Activated gamma-delta T cell treated with Interleukin-2 at 50 U/mL for 16 hours (primary cell): ENCODE data around the gene GDF3.
"Not testable (repeated sequence)": the region's sequence is repeated elsewhere in the genome, so short reads cannot be mapped to it uniquely, and the experiment has no call there.

Experiments
- DNase-seq: peaks from one replicate; pipeline ENCODE4 v3.0.0-alpha.2; 2020

The GDF3 gene

DNA sequence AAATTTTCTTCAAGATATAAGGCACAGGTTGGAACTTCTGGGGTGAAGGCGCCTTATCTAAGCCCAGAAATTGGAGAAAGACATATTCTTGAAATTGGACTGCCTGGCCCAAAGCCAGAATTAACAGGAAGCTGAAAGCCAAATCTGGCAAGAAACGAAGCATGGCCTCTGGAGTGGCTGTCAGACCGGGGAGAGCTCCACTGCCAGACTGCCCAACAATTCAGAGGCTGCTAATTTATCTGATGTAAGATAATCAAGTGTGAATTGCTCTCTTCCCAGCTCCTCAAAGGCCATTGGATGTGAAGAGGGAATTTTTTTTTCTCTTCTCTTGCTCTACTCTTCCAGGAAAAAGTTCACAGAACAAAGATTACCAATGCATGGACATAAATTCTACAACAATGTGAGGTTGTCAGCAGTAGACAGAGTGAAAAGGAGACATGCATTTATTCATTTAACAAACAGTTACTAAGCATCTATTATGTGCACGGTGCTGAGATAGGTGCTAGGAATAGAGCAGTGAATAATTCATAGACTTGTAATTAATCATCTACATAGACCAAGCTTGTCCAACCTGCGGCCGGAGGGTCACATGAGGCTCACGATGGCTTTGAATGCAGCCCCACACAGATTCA lies at the start of gene GDF3:
Gene GDF3, minus strand, starts transcription at position 210 of the 632 bp plus-strand sequence. Its CDS starts 47 bp downstream, at position 163.
- DNase-seq: no peak

DNA sequence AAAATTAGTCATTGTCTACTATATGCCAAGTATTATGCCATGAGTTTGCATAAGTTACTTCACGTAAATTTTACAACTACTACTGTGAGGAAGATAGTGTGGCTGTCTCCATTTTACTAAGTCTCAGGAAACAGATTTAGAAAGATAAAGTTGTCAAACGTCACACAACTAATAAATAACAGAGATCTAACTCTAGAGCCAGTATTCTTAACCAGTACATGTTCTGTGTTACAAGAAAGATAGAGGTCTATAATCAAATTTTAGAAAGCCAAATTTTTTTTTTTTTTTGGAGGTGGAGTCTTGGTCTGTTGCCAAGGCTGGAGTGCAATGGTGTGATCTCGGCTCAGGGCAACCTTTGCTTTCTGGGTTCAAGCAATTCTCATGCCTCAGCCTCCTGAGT lies 37.4 kb upstream of the GDF3 start:
- no peak for DNase-seq

GRCh38 chr12:7731486-7731885 lies 35.9 kb upstream of the GDF3 start:
- no peak for DNase-seq

- DNase-seq: not testable (repeated sequence)
These were observed 35.4 kb upstream of the GDF3 start for GRCh38 chr12:7730984-7731383.

- DNase-seq: no peak
These were observed 34.2 kb upstream of the GDF3 start for GRCh38 chr12:7729746-7730145.

DNA sequence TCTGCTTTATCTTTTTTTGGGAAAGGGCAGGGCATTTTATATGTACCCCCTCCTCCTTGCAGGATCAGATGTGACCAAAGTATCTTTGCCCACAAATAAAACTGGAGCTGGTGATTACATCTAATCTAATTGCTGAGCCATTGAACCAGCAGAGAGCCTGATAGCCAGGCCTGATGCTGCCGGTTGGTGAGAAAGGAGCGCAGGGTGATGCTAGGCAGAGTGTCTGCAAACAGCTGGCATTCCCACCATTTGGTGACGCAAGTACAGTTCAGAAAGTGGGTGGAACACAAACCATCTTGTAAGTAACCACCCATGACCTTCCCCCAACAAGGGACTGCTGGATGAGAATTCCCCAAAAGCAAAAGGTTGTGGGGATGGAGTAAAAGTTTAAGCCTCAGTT lies 28.4 kb upstream of the GDF3 start:
- no peak for DNase-seq

- no peak for DNase-seq
These were observed 24.6 kb upstream of the GDF3 start for GRCh38 chr12:7719946-7720730.

GRCh38 chr12:7716381-7716780 lies 20.8 kb upstream of the GDF3 start:
- DNase-seq: no peak

- no peak for DNase-seq
These were observed 17.4 kb upstream of the GDF3 start for GRCh38 chr12:7712841-7713442.

- DNase-seq: no peak
These were observed 15.6 kb upstream of the GDF3 start, which contains the start of gene DPPA3 for GRCh38 chr12:7711133-7711532. TSS of gene DPPA3 (plus strand) at chr12:7711433. CDS start at chr12:7711571, 138 bp downstream.

GRCh38 chr12:7709969-7710675 lies 14.5 kb upstream of the GDF3 start:
- DNase-seq: no peak

DNA sequence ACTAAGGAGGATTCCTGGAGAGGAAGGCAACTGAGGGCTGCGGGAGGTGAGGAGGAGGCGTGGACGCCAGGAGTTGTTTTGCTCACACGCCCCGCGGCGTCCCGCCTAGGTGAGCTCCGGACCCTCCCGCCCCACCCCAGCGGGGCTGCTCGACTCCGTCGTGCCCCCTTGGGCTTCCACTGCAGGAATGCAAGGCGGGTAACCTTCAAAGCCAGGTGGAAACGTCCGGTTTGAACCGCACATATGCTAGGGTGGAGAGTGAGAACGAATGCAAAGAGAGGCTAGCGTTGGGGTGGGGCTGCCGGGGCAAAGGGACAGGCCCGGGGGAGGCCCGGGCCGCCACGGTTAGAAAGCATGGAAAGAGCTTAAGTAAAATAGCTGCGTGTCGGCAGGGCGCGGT lies 10.3 kb upstream of the GDF3 start:
- DNase-seq: no peak

DNA sequence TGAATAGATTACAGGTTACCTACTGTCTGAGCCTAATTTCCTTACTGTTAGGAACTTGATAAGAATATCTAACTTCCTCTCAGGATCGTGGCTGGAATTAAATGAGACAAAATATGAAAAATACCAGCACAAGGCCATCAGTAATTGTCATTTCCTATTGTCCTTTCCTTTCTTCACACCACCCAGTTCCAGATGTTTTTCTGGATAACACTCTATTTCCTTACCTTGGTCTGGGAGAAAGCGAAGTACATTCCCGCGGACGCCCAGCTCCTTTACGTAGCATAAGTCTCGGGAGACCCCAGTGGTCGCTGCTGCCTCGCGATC lies 376 bp downstream of the GDF3 start:
- DNase-seq: no peak

- DNase-seq: no peak
These were observed 879 bp downstream of the GDF3 start for GRCh38 chr12:7694556-7695236.

DNA sequence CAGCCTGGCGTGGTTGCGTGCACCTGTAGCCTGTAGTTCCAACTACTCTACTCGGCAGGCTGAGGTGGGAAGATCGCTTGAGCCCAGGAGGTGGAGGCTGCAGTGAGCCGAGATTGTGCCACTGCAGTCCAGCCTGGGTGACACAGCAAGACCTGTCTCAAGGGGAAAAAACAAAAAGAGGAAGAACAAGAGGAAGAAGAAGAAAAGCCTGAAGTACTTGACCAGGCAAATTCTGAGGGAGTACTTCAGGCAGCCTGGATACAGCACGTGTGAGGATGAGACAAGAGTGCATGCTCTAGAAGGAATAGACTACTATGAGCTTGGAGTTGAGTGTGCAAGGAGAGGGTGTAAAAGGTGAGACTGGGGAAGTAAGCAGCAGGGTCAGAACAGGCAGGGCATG lies 1.8 kb downstream of the GDF3 start:
- DNase-seq: no peak

- DNase-seq: no peak
These were observed 14.0 kb downstream of the GDF3 start for GRCh38 chr12:7681535-7681934.

DNA sequence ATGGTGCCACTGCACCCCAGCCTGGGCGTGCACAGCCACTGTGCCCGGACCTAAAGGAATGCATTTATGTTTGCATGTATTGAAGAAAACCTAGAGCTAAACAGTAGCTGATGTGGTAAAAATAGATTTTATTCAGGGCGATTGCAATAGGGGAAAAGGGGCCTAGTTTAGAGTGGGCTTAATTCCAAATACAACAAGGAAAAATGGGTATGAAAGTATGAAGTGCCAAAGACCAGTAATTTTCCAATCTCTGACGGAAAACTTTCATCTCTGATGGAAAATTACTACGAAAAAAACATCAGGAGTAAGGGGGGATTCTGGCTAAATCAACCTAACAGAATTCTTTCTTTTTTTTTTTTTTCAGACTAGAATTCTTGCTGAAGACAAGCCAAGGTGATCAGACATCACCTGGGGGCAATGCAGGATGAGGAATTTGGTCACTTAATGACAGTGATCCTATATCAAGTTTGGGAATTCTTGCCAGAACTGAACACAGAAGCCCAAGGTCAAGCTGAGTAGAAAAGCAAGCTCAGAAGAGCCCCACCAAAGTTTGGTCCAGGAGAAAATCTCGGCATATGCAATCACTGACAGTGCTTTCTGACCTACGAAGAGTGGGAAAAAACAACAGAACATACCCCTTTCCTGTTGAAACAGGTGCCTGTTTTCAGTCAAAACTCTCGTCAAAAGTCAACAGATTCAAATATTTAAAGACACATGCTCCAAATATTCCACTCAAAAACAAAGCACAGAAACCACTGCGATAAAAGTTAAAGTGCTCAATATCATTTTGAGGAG lies 16.1 kb downstream of the GDF3 start:
- no peak for DNase-seq

DNA sequence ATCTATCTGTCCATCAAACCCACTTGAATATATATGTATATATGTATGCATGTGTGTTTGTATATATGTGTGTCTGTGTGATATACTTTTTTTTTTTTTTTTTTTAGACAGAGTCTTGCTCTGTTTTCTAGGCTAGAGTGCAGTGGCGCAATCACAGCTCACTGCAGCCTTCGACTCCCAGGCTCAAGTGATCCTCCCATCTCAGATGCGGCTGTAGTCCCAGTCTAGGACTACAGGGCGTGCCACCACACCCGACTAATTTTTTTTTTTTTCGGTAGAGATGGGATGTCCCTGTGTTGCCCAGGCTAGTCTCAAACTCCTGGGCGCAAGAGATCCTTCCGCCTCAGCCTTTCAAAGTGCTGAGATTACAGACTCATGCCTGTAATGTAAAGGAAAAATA lies 16.8 kb downstream of the GDF3 start:
- DNase-seq: no peak

DNA sequence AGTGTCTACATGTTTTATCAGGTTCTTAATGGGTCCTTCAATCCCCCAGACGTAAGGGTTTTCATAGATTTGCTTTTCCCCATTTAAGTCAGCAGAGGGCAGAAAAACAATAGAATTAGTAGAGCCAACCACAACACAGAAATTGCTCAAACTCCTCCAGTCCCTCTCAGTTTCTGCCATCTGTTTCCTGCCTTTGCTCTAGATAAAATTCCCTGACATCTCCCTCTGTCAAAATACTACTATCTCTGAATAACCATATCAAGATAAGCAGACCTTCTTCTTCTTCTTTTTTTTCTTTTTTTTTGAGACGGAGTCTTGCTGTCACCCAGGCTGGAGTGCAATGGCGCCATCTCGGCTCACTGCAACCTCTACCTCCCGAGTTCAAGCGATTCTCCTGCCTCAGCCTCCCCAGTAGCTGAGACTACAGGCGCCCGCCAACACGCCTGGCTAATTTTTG lies 18.1 kb downstream of the GDF3 start:
- DNase-seq: not testable (repeated sequence)

DNA sequence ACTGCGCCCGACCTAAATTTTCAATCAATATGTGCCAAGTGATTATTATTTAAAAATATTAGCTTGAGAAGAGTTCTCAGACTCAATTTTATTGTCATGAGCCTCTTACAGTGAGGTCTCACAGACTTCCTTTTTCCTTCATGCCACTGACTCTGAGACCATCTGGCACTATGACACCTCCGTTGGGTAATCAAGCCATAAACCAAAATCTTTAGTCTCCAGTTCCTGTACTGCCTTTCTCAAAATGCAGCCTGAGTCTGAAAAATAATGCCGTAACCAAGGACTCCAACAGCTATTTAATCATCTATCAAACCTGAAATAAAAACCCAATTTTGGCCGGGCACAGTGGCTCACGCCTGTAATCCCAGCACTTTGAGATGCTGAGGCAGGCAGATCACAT lies 20.1 kb downstream of the GDF3 start:
- not testable (repeated sequence) for DNase-seq

DNA sequence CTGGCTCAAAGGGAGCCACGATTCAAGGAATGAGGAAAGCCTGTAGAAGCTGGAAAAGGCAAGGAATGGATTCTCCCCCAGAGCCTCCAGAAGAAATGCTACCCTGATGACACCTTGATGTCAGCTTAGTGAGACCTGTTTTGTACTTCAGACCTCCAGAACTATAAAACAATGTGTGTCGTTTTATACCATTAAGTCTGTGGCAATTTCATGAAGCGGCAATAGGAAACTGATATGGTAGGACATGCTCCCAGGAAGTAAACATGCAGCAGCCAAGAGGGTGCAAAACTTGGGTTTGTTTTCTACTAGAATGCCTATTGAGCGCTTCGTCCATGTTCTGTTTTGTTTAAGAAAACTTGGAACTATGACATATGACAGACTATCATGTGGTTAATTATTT lies 27.4 kb downstream of the GDF3 start:
- no peak for DNase-seq

- DNase-seq: no peak
These were observed 28.4 kb downstream of the GDF3 start for GRCh38 chr12:7667125-7667524.
